ENCODE data around the gene ROS1.
A peak's percentile ranks its signal among the peaks of the same experiment; 100 is the strongest.
"Not testable (repeated sequence)": the region's sequence is repeated elsewhere in the genome, so short reads cannot be mapped to it uniquely, and the experiment has no call there.

ROS1 gene

DNA sequence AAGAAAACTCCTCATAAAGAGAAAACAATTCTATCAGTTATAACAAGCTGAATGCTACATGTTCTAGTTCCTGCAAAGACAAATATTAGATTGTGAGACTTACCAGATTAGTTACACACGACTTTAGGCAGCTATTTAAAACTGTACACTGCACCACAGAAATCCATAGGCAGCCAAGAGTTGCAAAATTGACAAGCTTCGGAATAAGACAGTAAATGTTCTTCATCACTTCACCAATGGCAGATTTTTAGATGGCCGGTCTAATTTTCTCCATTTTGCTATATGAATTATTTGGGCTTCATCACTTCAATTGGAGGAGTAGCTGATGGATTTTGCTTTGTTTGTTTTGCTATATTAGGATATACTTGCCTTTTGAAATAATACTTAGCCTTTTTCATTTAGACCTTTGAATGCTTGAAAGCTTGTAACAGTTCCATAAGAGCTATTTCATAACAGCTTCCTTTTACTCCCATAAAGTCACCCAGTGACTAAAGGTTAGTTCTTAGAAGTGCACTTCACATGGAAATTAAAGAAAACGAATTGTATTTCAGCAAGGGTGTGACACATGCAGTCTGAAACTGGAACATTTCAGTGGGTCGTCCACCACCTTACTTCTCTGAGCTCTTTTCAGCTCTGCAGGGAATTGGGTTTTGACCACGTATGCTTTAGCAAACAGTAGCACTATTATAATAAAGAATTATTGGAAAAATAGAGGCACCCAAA is at the start of gene ROS1:
TSS of gene ROS1 (minus strand) at position 512 of the 723 bp plus-strand sequence. CDS start at position 226, 286 bp downstream.
- DNase-seq (ENCODE audit: low read depth, low spot score), result no peak

DNA sequence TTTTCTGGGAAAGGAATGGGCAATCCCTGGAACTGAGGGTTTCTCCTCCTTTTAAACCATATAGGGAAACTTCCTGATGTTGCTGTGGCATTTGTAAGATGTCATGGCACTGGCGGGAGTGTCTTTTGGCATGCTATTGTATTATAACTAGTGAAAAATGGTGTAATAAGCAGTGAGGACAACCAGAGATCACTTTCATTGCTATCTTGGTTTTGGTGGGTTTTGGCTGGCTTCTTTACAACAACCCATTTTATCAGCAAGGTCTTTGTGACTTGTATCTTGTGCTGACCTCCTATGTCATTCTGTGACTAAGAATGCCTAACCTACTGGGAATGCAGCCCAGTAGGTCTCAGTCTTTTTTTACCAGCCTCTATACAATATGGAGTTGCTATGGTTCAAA is 47.7 kb upstream of the ROS1 start:
- DNase-seq (ENCODE audit: low read depth, low spot score), result no peak

DNA sequence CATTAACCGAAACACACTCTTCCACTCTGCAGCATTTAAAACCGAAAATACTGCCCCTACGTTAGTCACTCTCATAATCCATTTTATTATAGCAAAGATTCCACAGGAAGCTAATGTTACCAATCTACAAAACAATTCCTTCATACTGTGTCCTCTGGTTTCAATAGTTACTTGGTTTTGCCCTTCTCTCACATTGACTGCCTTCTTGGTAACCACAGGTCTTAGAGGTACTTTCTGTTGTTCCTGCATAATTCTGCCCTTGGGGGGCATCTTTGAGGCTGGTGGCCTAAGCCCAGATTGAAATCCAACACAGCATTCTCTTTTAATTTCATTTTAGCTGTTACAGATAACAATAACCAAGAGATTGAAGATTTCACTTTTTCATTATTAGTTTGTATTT is 46.9 kb upstream of the ROS1 start:
- no peak for DNase-seq (ENCODE audit: low read depth, low spot score)

DNA sequence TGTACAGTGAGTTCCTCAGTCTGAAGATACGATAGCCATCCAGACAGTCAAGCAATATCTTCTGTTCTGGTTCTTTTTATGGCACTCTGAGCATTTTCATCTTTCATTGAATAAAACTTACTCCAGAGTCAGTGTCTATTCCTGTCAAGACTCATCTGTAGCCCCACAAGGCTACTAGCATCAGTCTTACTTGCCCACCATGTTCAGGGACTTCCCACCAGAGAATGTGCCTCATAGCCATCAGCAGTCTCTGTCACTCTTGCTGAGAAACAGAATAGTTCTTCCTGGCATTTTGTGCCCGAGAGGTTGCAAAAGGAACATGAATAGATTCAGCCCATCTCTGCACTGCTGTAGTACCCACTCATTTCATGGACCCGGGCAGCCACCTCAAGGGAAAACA is 44.0 kb upstream of the ROS1 start:
- DNase-seq (ENCODE audit: low read depth, low spot score), result no peak

DNA sequence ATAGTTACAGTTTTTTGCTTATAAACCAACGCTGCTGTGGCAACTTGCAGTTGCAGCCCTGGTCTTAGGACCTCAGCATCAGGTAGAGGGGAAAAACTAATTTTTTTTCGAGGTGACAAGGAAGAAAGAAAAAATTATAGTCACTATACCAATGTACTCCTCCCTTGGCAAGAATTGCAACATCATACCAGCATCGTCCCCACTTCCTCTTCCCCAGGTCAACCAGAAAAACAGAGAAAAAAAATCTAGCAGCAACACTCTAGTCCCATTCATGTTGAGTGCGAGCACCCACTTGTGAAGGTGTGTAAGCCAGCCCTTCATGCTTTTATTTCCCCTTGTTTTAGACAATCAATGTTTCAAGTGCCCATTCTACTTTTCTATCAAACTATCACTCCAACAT is 43.6 kb upstream of the ROS1 start:
- DNase-seq (ENCODE audit: low read depth, low spot score), result no peak

- not testable (repeated sequence) for DNase-seq (ENCODE audit: low read depth, low spot score)
Observed at GRCh38 chr6:117468527-117468926, 42.8 kb upstream of the ROS1 start.

- DNase-seq (ENCODE audit: low read depth, low spot score), result no peak
Observed at GRCh38 chr6:117467876-117468275, 42.1 kb upstream of the ROS1 start.

DNA sequence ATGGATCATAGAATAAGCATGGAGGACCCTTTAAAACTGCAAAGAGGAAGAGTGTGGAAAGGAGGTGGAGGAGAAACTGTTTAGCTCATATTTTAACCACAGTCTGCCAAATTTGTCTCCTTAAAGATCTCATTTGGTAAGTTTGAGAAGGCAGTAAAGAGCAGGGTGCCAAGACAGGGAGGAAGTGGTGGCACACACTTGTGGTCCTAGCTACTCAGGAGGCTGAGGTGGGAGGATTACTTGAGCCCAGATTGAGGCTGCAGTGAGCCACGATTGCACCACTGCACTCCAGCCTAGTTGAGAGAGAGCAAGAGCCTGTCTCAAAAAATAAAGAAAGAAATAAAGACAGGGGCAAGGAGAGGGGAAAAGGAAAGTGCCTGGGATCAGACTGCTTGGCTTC is 39.9 kb upstream of the ROS1 start:
- no peak for DNase-seq (ENCODE audit: low read depth, low spot score)

DNA sequence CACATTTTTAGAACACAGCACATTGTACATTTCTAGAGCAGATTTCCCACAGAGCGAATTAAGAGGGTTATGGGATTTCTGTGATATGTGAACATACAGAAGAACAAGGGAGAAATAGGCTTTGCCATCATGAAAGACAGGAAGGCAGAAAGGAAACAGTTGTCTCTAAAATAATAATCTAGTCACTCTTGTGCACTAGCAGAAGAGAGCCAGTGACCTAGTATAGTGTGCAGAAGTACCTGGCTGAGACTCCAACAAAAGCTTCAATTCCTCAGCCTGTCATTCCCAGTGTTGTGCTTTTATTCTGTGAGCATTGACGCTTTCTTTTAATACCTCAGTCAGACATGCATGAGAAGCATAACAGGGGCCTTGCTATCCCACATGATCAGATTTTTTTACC is 39.0 kb upstream of the ROS1 start:
- no peak for DNase-seq (ENCODE audit: low read depth, low spot score)

DNA sequence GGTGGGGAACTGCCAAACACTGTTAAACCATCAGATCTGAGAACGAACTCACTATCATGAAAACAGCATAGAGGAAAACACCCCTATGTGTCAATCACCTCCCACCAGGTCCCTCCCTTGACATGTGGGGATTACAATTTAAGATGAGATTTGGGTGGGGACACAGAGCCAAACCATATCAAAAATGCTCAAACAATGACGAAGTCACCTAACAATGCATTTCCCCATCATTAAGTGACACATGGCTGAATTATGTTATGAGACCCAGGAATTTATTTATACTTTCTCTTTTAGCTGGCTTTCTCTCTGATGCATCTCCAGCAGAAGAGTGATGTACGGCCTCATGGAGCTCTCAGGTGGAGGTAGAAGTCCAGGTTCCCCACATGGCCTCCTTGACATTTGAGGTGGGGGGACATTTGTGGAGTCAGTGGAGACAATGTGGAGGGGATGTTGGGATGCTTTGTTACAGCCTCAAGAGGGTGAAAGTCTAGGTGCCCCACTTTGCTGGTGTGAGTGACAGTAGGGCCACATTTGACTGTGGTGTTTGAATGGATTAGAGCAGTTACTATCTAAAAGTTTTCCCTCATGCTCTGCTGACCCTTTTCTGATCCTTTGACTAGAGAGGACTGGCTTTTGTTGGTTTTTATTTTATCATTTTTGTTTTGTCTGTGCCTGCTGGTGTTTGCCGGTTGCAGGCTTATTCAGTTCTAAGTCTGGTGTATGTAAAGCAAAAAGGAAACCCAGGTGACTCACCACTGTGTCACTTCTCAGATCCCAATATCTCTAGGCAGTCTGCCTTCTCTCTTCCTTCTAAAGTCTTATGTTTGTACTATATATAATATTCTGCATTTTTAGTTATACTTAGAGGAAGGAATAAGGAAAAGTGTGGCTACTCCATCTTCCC is 38.3 kb upstream of the ROS1 start:
- DNase-seq (ENCODE audit: low read depth, low spot score), result no peak

DNA sequence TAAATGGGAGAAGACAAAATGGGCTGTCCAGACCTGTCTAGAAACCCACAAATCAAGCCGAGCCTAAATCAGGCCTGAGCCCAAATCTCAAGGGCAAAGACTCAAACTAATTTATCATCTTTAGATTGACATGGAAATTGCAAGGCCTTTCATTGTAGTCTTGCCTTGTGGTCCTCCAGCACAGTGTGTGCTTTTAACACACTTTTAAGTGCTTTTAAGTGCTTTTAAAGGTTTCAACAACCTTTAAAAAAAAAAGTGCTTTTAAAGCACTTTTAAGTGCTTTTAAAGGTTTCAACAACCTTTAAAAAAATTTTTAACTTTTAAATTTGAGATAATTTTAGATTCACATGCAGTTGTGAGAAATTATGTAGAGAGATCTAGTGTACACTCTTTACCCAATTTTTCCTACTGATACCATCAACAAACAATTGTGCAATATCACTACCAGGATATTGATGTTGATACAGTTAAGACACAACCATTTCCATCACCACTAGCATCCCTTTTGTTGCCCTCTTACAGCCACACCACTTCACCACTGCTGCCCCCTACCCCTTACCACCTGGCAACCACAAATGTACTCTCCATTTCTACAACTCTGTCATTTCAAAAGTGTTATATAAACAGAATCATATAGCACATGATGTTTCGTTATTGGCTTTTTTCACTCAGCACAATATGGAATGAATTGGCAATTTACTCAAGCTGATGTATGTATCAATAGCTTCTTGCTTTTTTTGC is 33.6 kb upstream of the ROS1 start:
- DNase-seq (ENCODE audit: low read depth, low spot score), result no peak

DNA sequence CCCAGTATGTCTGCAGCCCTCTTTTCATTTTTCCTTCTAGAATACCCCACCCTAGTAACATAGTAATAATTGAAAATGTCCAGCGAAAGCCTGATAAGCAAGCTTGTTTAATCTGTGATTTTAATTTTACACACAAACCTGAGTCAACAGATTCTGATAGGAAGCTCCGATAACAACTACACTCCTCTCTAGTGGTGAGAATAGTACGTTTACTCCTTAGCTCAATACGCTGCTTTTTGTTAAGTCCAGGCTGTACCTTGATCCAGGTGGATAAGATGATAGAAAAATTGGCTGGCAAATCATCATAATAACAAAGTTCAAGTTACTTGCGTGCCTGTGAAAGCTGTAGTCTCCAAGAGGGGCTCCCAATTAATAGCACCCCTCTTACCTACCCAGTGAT is 31.3 kb upstream of the ROS1 start:
- DNase-seq (ENCODE audit: low read depth, low spot score), result no peak

GRCh38 chr6:117456250-117456649 is 30.5 kb upstream of the ROS1 start:
- DNase-seq (ENCODE audit: low read depth, low spot score), result no peak

- DNase-seq (ENCODE audit: low read depth, low spot score), result no peak
Observed at GRCh38 chr6:117451671-117452070, 25.9 kb upstream of the ROS1 start.

GRCh38 chr6:117449549-117450439 is 24.1 kb upstream of the ROS1 start:
- peak; percentile 29 for DNase-seq (ENCODE audit: low read depth, low spot score)

GRCh38 chr6:117448732-117449485 is 23.2 kb upstream of the ROS1 start:
- no peak for DNase-seq (ENCODE audit: low read depth, low spot score)

GRCh38 chr6:117448011-117448410 is 22.3 kb upstream of the ROS1 start:
- no peak for DNase-seq (ENCODE audit: low read depth, low spot score)

DNA sequence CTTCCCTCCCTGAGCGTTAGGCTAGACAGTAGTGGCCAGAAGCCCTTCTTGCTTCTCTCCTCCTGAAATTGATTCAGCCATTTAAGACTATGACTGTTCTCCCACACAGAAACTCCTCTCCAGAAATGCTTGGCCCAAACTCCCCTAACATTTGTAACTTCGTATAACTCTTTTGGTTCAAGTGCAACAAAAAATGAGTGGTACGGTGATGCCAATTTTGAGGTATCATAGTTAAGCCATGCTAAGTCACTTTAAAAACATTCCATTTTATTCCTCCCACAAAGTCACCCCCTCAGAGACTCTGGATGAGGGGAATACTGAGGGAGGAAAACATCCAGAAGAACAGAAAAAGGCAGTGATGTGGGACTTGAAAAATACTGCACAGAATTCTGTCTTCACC is 21.1 kb upstream of the ROS1 start:
- no peak for DNase-seq (ENCODE audit: low read depth, low spot score)

- no peak for DNase-seq (ENCODE audit: low read depth, low spot score)
Observed at GRCh38 chr6:117444600-117444999, 18.9 kb upstream of the ROS1 start.

- not testable (repeated sequence) for DNase-seq (ENCODE audit: low read depth, low spot score)
Observed at GRCh38 chr6:117442313-117442712, 16.6 kb upstream of the ROS1 start.
